Endothelial cell of umbilical vein (primary cell): ENCODE data around the gene ANXA4.

Experiments
- CTCF ChIP-seq, 2 donors: IDR thresholded peaks; 1 replicate in 1 of 2; 2 replicates in 1 of 2; pipeline ENCODE4 v1.5.1; 2011; ENCODE audit warnings: low read length in 2 of 2, mild to moderate bottlenecking in 2 of 2, moderate library complexity in 2 of 2, control low read depth in 1 of 2, inconsistent platforms in 1 of 2, low read depth in 1 of 2; ENCODE audit not compliant: insufficient read depth in 1 of 2; ENCODE audit errors: extremely low read depth in 1 of 2
- EZH2 ChIP-seq: IDR thresholded peaks from 2 replicates; pipeline ENCODE4 v1.6.1; 2012; ENCODE audit warnings: borderline replicate concordance, low read depth, mild to moderate bottlenecking, moderate library complexity, low read length, inconsistent platforms; ENCODE audit not compliant: severe bottlenecking
- GATA2 ChIP-seq: IDR thresholded peaks from 2 replicates; pipeline ENCODE4 v1.7.0; 2011; ENCODE audit warnings: low read depth, mild to moderate bottlenecking, moderate library complexity, mixed read lengths, low read length; ENCODE audit not compliant: insufficient read length, insufficient read depth
- MAX ChIP-seq: IDR thresholded peaks from 2 replicates; pipeline ENCODE4 v1.6.1; 2011; ENCODE audit not compliant: insufficient read depth, insufficient read length
- POLR2A ChIP-seq: IDR thresholded peaks from 2 replicates; pipeline ENCODE4 v1.6.1; 2012; ENCODE audit warnings: low read depth, mild to moderate bottlenecking, control low read depth, low read length
- POLR2AphosphoS5 ChIP-seq: IDR thresholded peaks from 2 replicates; pipeline ENCODE4 v1.6.1; 2012; ENCODE audit warnings: low read depth, mild to moderate bottlenecking, control low read depth, low read length, moderate library complexity; ENCODE audit not compliant: insufficient read depth

DNA sequence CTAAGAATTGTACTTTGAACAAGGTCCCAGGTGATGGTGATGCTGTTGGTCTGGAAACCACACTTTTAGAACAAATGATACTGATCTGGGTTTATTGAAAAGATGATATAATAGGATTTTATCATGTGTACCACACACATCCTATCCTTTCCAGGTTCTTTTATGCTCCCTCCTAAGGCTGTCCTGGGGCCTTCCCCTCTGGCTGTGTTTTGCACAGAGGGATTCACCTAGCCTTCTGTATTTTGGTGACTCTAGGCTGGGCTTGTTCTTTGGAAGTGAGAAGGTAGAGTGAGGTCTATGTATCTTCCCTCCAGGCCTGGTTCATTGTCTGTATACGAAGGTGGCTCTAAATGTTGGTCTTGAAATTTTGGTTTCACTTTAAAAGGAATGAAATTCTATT lies 12.7 kb downstream of the ANXA4 start:
- TF ChIP-seq CTCF (IDR thresholded peaks at IDR 0.05; ENCODE audit: extremely low read depth in 1 of 2, insufficient read depth in 1 of 2, low read depth in 1 of 2, low read length in 2 of 2) (no peak), POLR2AphosphoS5 (no peak), EZH2 (no peak), POLR2A (no peak), MAX (no peak), GATA2 (no peak)
